ENCODE results near the gene KCNJ3.

GRCh38 chr2:154898269-154898668 lies 199.8 kb downstream of the KCNJ3 start:
- TF ChIP-seq CTCF (IDR thresholded peaks at IDR 0.05; ENCODE audit: low read depth, low read length) (no peak), EZH2phosphoT487 (IDR thresholded peaks at IDR 0.05; ENCODE audit: low read depth) (no peak)
